ENCODE data around the gene NFATC1. TPM values are rescaled to one million over a fixed set of nuclear protein-coding genes. Genes with fewer than 3 reads are reported as not detected.

NFATC1 gene
- total RNA-seq, 1 donor from 2014 or later = 103 TPM

DNA sequence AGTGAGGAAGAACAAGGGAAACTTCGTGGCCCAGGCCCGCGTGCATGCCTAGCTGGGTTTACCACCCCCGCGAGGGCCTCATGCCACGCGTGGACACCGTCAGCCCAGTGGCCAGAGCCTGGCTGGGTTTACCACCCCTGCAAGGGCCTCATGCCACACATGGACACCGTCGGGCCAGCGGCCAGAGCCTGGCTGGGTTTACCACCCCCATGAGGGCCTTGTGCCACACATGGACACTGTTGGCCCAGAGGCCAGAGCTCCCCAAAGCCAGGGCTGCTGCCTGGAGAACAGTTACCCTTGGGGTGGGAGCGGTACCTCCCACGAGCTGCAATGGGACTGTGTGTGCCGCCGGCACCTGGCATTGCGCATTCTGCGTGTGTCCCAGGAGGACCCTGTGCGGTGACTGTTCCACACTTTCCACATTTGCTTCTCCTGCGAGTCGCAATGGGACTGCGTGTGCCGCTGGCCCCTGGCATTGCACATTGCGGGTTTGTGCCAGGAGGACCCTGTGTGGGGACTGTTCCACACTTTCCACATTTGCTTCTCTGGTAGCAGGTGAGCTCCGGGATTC lies 178.3 kb downstream of the NFATC1 start:
- intact Hi-C loops (cut with micrococcal nuclease) = no loop called here
- no peaks in the 10 kb centered on the region for H3K4me1 Mint-ChIP-seq (ENCODE audit: low read depth)
- H3K27ac Mint-ChIP-seq = no peak overlapping the region
- peaks cover 2% of the 10 kb centered on the region for H3K27me3 Mint-ChIP-seq (ENCODE audit: insufficient read depth)
- H3K36me3 Mint-ChIP-seq (ENCODE audit: low read depth) = peaks cover 4% of the 10 kb centered on the region
- H3K9me3 Mint-ChIP-seq = peaks cover 19% of the 10 kb centered on the region
- H3K4me3 Mint-ChIP-seq = no peak overlapping the region
- DNase-seq (ENCODE audit: low spot score) = no peak

DNA sequence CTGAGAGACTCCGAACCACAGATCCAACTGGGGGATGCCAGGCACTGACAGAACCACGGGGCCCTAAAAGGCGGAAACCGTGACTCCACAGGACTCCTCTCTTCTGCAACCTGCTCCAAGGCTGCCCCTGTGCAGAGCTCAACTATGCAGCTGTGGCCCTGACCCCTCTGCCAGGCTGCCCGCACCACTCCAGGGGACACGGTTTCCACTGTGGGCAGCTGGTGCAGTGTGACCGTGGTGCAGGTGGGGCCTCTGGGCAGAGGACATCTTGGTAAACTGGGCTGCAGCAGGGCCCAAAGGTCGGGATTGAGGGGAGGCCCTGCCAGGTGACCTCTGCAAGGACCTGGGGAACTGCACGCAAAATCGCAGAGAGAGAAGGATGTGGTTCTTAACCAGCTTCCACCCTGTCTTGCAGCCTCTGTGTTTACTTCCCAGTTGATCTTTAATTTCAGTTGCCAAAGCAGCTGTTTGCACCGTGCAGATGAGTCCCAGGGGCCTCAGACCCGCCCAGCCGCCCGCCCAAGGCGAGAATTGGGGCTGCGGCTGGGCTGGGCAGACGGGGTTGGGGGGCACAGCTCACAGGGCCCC lies 179.3 kb downstream of the NFATC1 start:
- H3K4me1 Mint-ChIP-seq (ENCODE audit: low read depth) = no peaks in the 10 kb centered on the region
- H3K27ac Mint-ChIP-seq = no peak overlapping the region
- peaks cover 4% of the 10 kb centered on the region for H3K36me3 Mint-ChIP-seq (ENCODE audit: low read depth)
- intact Hi-C loops (cut with micrococcal nuclease) = no loop called here
- H3K27me3 Mint-ChIP-seq (ENCODE audit: insufficient read depth) = peaks cover 2% of the 10 kb centered on the region
- no peak for DNase-seq (ENCODE audit: low spot score)
- H3K4me3 Mint-ChIP-seq = no peak overlapping the region
- peaks cover 19% of the 10 kb centered on the region for H3K9me3 Mint-ChIP-seq

DNA sequence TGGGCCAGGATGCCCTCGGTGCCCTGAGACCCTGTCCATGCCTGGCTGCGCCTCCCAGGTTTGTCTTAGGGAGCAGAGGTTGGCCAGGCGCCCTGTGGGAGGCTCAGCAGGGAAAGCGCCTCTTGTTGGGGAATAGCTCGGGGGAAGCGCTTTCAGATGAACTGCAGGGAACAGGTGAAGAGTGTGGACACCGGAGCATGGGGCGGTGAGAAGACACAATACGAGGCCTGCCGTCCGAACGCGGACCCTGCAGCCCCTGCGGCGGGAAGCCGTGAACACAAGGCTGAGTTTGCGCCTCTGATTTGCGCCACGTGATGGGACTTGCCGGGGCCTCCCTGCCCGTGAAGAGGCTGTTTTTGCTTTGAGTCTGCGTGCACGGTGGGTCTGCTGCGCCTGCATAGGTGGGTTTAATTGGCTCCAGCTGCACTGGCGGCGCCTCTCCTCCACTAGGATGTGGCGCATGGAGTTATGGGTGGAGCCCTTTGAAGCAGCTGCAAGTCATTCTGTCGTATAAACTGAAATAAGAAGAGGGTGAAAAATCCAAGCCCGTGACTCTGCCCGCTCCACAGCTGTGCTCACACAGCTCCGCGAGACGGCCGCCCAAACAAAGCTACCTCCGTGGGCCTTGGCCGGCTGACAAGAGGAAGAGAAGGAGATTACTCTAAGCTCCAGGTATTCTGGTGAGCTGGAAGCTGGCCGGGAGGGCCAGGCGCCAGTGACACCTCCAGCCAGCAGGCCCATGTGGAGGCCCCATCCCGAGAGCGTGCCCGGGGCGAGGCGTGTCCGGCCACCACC lies 180.4 kb downstream of the NFATC1 start:
- Mint-ChIP-seq H3K4me1 (ENCODE audit: low read depth) (no peaks in the 10 kb centered on the region), H3K9me3 (peaks cover 19% of the 10 kb centered on the region), H3K4me3 (no peak overlapping the region), H3K27me3 (ENCODE audit: insufficient read depth) (peaks cover 2% of the 10 kb centered on the region), H3K36me3 (ENCODE audit: low read depth) (peaks cover 4% of the 10 kb centered on the region), H3K27ac (no peak overlapping the region)
- intact Hi-C loops (cut with micrococcal nuclease) = no loop called here
- no peak for DNase-seq (ENCODE audit: low spot score)

DNA sequence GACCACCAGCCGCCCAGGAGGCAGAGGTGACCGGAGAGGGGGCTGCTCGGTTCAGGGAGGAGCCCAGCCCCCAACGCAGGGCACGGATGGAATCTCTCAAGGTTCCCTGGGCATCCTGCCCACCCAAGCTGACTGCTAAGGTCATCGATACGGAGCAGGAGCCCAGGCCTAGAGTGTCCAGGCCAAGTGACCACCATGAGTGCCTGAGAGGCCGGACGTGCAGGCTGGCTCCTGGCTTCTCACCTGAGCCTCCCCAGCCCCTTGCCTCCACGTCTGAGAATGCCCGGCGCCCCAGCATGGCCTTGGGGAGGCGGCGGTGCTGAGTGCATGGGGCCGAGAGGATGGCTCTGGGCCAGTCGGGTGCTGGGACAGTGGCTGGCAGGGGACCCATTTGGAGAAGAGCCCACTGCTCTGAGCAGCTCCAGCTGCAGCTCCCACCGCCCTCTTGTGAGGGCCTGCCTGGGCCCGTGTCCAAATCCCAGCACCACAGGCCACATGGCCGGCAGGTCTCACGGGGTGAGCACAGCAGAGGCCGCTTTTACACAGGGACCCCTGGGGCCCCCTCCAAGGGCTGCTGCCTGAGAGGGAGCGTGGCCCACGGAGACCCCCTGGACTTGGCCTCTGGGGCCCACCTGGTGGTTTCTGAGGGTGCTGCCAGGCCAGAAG lies 181.1 kb downstream of the NFATC1 start:
- H3K4me3 Mint-ChIP-seq = no peak overlapping the region
- no peaks in the 10 kb centered on the region for H3K4me1 Mint-ChIP-seq (ENCODE audit: low read depth)
- no peak for DNase-seq (ENCODE audit: low spot score)
- intact Hi-C loops (cut with micrococcal nuclease) = no loop called here
- peaks cover 19% of the 10 kb centered on the region for H3K9me3 Mint-ChIP-seq
- peaks cover 4% of the 10 kb centered on the region for H3K36me3 Mint-ChIP-seq (ENCODE audit: low read depth)
- no peak overlapping the region for H3K27ac Mint-ChIP-seq
- peaks cover 2% of the 10 kb centered on the region for H3K27me3 Mint-ChIP-seq (ENCODE audit: insufficient read depth)

DNA sequence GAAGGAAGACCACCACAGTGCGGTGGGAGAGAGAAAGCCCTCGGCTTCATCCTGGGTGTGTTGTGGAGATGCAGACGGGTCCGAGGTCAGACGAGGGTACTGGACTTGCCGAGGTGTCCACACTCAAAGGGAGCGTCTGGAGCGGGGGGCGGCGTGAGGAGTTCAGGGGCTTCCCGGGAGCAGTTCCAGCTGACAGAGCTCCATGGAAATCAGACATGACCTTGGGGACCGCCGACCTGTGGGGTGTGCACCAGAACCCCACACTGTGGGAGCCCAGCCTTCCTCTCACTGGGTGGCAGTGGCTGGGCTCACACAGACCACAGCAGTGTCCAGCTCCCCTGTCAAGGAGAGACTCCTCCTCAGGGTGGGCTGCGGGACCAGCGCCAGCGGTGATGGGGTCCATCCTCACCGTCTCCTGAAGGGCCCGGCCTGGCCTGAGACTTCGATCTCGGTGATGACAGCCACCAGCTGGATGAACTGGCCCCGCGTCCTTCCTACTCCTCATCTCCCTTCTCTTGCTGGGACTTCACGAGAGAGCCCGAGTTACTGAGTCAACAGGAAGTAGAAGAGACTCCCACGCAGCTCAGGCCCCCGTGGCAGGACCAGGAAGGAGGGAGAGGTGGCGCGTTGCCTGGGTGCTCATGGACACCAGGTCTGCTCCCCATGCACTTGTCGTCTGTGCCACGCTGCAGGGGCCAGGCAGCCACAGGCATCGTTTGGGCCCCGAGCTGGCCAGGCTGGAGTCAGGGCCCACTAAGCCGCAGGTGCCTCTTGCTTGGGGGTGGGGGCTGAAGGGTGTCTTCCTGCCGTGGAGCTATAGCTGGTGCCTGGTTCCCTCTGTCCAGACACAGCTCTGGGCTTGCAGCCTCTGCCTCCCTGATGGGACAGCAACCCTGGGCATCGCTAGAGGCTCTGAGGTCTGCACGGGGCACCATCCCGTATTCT lies 182.0 kb downstream of the NFATC1 start:
- H3K36me3 Mint-ChIP-seq (ENCODE audit: low read depth) = peaks cover 4% of the 10 kb centered on the region
- H3K4me1 Mint-ChIP-seq (ENCODE audit: low read depth) = no peaks in the 10 kb centered on the region
- no peak overlapping the region for H3K27ac Mint-ChIP-seq
- no peak for DNase-seq (ENCODE audit: low spot score)
- peaks cover 2% of the 10 kb centered on the region for H3K27me3 Mint-ChIP-seq (ENCODE audit: insufficient read depth)
- intact Hi-C loops (cut with micrococcal nuclease) = no loop called here
- no peak overlapping the region for H3K4me3 Mint-ChIP-seq
- peaks cover 10% of the 10 kb centered on the region for H3K9me3 Mint-ChIP-seq

DNA sequence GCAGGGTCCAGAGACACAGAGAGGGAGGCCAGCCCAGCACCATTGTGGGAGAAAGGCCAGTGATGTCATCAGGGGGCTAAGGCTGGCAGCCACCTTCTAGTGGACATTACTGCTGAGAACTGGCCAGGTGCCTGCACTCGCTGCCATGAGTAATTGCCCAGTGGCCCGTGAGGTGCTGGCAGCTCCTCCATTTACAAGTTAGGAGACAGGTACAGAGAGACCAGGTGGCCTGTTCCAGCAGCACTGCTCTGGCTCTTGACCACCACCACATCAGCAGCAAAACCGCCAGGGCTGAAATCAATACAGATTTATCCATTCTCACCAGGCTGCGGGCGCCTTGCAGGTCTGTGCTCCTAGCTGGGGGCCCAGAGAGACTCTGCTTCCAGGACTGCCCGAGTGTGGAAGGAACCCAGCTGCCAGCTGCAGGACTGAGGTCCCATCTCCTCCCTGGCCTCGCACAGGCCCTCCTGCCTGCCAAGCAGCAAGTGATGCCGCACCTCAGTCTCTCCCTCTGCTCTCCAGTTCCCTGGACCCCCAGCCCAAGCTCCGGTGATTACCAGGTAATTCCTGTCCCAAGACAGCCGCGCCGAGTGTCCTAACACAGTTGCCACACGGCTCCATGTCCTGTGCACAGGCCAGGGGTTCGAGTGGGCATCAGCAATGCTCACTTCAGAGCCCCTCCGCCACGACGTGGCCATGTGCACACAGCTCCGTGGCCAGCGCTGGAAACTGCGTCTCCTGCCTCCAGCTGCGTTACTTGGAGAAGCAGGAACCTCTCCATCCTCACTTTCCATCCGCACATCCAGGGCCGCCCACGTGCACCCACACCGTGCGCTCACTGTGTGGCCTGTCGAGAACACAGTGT lies 182.9 kb downstream of the NFATC1 start:
- peaks cover 2% of the 10 kb centered on the region for H3K27me3 Mint-ChIP-seq (ENCODE audit: insufficient read depth)
- H3K36me3 Mint-ChIP-seq (ENCODE audit: low read depth) = no peaks in the 10 kb centered on the region
- no peaks in the 10 kb centered on the region for H3K4me1 Mint-ChIP-seq (ENCODE audit: low read depth)
- H3K4me3 Mint-ChIP-seq = no peak overlapping the region
- intact Hi-C loops (cut with micrococcal nuclease) = no loop called here
- DNase-seq (ENCODE audit: low spot score) = no peak
- no peak overlapping the region for H3K27ac Mint-ChIP-seq
- H3K9me3 Mint-ChIP-seq = peaks cover under 1% of the 10 kb centered on the region

Data from activated T-helper 1 cell treated with anti-CD3 and anti-CD28 coated beads, Interleukin-12 subunit alpha, Interleukin-12 subunit beta, Interleukin-2, Interleukin-4 antibody, amounts not matched to agents 30 ng/mL and 10 ng/mL and 1 ng/mL, durations not matched to agents 14 hours and 24 hours and 36 hours (primary cell).